Stomach (tissue), 9 donors: ENCODE data around the gene PGA4. TPM values are rescaled to one million over a fixed set of nuclear protein-coding genes. Genes with fewer than 3 reads are reported as not detected.
"Not testable (repeated sequence)": the region's sequence is repeated elsewhere in the genome, so short reads cannot be mapped to it uniquely, and the experiment has no call there.

Experiments
- DNase-seq, 2 donors: peaks; one replicate each; pipeline versions ENCODE4 v3.0.0 to v3.0.0-alpha.2; 2013 to 2019
- H3K27ac ChIP-seq, 5 donors: fragments of 200-600 bp in 4 of 5; sonication (generic) in 4 of 5; one replicate each; pipeline ENCODE4 v1.5.1; 2013 to 2019; ENCODE audit warnings: mild to moderate bottlenecking in 1 of 5, moderate library complexity in 1 of 5
- H3K27me3 ChIP-seq, 3 donors: fragments of 200-600 bp; sonication (generic); one replicate each; pipeline ENCODE4 v1.5.1; 2017 to 2019; ENCODE audit warnings: mixed run types in 1 of 3
- H3K36me3 ChIP-seq, 4 donors: fragments of 200-600 bp; sonication (generic); 1 replicate in 3 of 4; 2 replicates in 1 of 4; pipeline ENCODE4 v1.5.1; 2016 to 2019
- H3K4me1 ChIP-seq, 4 donors: fragments of 200-600 bp; sonication (generic); one replicate each; pipeline ENCODE4 v1.5.1; 2016 to 2019
- H3K4me3 ChIP-seq, 4 donors: fragments of 200-600 bp; sonication (generic) in 3 of 4; one replicate each; pipeline ENCODE4 v1.5.1; 2016 to 2019; ENCODE audit warnings: mild to moderate bottlenecking in 1 of 4
- H3K9me3 ChIP-seq, 4 donors: fragments of 200-600 bp; sonication (generic); one replicate each; pipeline ENCODE4 v1.5.1; 2016 to 2019
- CTCF ChIP-seq, 7 experiments: fragments of 450-650 bp in 4 of 7; fragments of 200-600 bp in 3 of 7; sonication (generic) in 3 of 7; IDR thresholded peaks; one replicate each; pipeline ENCODE4 v1.5.1; 2016 to 2019; ENCODE audit warnings: antibody characterized with exemption in 7 of 7, control low read depth in 2 of 7, mild to moderate bottlenecking in 1 of 7
- EP300 ChIP-seq: sonication (generic); formaldehyde crosslinking; IDR thresholded peaks from one replicate; pipeline ENCODE4 v1.6.1; 2017; ENCODE audit warnings: antibody characterized with exemption
- POLR2A ChIP-seq, 4 donors: fragments of 450-650 bp; IDR thresholded peaks; one replicate each; pipeline ENCODE4 v1.6.1; 2016; ENCODE audit warnings: antibody characterized with exemption in 4 of 4, control low read depth in 2 of 4, mild to moderate bottlenecking in 1 of 4, moderate library complexity in 1 of 4
- POLR2AphosphoS5 ChIP-seq, 3 donors: sonication (generic); formaldehyde crosslinking; IDR thresholded peaks; one replicate each; pipeline ENCODE4 v1.6.1; 2016; ENCODE audit warnings: antibody characterized with exemption in 3 of 3
- WGBS, 5 donors: extraction: QIAGEN DNeasy Blood & Tissue Kit in 3 of 5; methylation state at CpG; one replicate each; pipeline versions ENCODE4 v1.1.5 to v1.1.7; 2013 to 2018; 5-methylcytosine and 5-hydroxymethylcytosine counted together
- intact Hi-C: fragments of 100-400 bp; cut with DNase I; formaldehyde crosslinking; loops from one replicate; pipeline ENCODE4 v1.15.1; 2023; ENCODE audit warnings: low total_unique reads
- polyA plus RNA-seq, 3 donors: library from polyadenylated mRNA; stranded (reverse); fragments of 200-250 nt; gene quantifications; one replicate each; pipeline ENCODE4 v1.2.3, GENCODE V29; 2013
- total RNA-seq, 5 donors: library from RNA; depleted of rRNA; stranded (reverse); fragments of >200 nt; gene quantifications; one replicate each; pipeline versions ENCODE4 v1.1.0 to v1.2.3, GENCODE V29; 2014 to 2016
- donor health status: healthy with polysubstance abuse.
- donor health status: Bipolar disorder and iron deficiency.
- donor health status: healthy.

The PGA4 gene
- total and polyA plus RNA-seq, 8 donors: 386 to 107,207 (median 16,893) TPM

- H3K4me3 ChIP-seq: peak overlapping the region in 1 of 4 donors; percentile 18
- H3K36me3 ChIP-seq: no peaks in the 10 kb centered on the region
- DNase-seq: peak; percentile 52 to 94
- WGBS, 5 donors: 28 to 53% (median 38%) methylated on average over 4 to 6 of the region's 6 CpGs
- intact Hi-C loops: no loop called here
- H3K27me3 ChIP-seq: no peaks in the 10 kb centered on the region
- TF ChIP-seq CTCF (IDR thresholded peaks at IDR 0.05): peak in 2 of 7 experiments; percentile 16 to 30
- TF ChIP-seq POLR2AphosphoS5 (IDR thresholded peaks at IDR 0.05): peak in 2 of 3 donors; percentile 90 to 93
- no peak for TF ChIP-seq POLR2A (IDR thresholded peaks at IDR 0.05)
- TF ChIP-seq EP300: no peak
- peaks cover 16 to 47% (median 34%) of the 10 kb centered on the region in 4 donors for H3K4me1 ChIP-seq
- H3K27ac ChIP-seq: peak overlapping the region; percentile 65 to 90 (median 82)
- H3K9me3 ChIP-seq: no peaks in the 10 kb centered on the region
These were observed 47.9 kb upstream of the PGA4 start for GRCh38 chr11:61174273-61174672.

GRCh38 chr11:61174949-61175348, 47.2 kb upstream of the PGA4 start:
- Histone ChIP-seq H3K4me1 (peaks cover 16 to 47% (median 34%) of the 10 kb centered on the region in 4 donors), H3K36me3 (no peaks in the 10 kb centered on the region), H3K27ac (peak overlapping the region; percentile 65 to 90 (median 80)), H3K4me3 (peak overlapping the region in 1 of 4 donors; percentile 34), H3K9me3 (no peaks in the 10 kb centered on the region), H3K27me3 (no peaks in the 10 kb centered on the region)
- no peak for TF ChIP-seq POLR2A (IDR thresholded peaks at IDR 0.05)
- TF ChIP-seq POLR2AphosphoS5 (IDR thresholded peaks at IDR 0.05): peak in 2 of 3 donors; percentile 69 to 74
- intact Hi-C loops: no loop called here
- 28 to 53% (median 34%) methylated on average over 6 of the region's 6 CpGs for WGBS, 5 donors
- peak in 1 of 2 donors; percentile 88 for DNase-seq

GRCh38 chr11:61176446-61176845, 45.7 kb upstream of the PGA4 start:
- no peak for TF ChIP-seq EP300
- TF ChIP-seq CTCF (IDR thresholded peaks at IDR 0.05): no peak
- TF ChIP-seq POLR2A (IDR thresholded peaks at IDR 0.05): no peak
- no peak for TF ChIP-seq POLR2AphosphoS5 (IDR thresholded peaks at IDR 0.05)
- intact Hi-C loops: no loop called here
- 75 to 85% (median 81%) methylated on average over 6 of the region's 6 CpGs for WGBS, 5 donors

GRCh38 chr11:61180205-61180604, 41.9 kb upstream of the PGA4 start:
- H3K36me3 ChIP-seq, H3K4me3 ChIP-seq, intact Hi-C loops, H3K27ac ChIP-seq, H3K27me3 ChIP-seq, DNase-seq, H3K9me3 ChIP-seq: not testable (repeated sequence)
- 90 to 99% (median 98%) methylated on average over 6 of the region's 6 CpGs for WGBS, 5 donors
- H3K4me1 ChIP-seq: peaks cover 2 to 16% (median 5%) of the 10 kb centered on the region in 4 donors

More at GRCh38 chr11:61176446-61176845, 45.7 kb upstream of the PGA4 start:
- peaks cover 16 to 45% (median 32%) of the 10 kb centered on the region in 4 donors for H3K4me1 ChIP-seq
- peak overlapping the region in 3 of 5 donors; percentile 80 to 90 (median 82) for H3K27ac ChIP-seq
- DNase-seq: no peak
- peak overlapping the region in 2 of 4 donors; percentile 2 to 34 for H3K4me3 ChIP-seq
- H3K9me3 ChIP-seq: no peaks in the 10 kb centered on the region
- H3K36me3 ChIP-seq: no peaks in the 10 kb centered on the region
- H3K27me3 ChIP-seq: no peaks in the 10 kb centered on the region

- Histone ChIP-seq H3K4me3 (no peak overlapping the region), H3K9me3 (no peaks in the 10 kb centered on the region), H3K36me3 (no peaks in the 10 kb centered on the region), H3K27ac (no peak overlapping the region), H3K4me1 (peaks cover 0 to 4% (median 0%) of the 10 kb centered on the region in 4 donors), H3K27me3 (no peaks in the 10 kb centered on the region)
- TF ChIP-seq POLR2AphosphoS5 (IDR thresholded peaks at IDR 0.05) (no peak), CTCF (IDR thresholded peaks at IDR 0.05) (no peak), EP300 (no peak), POLR2A (IDR thresholded peaks at IDR 0.05) (no peak)
- WGBS, 5 donors: 92 to 98% (median 95%) methylated on average over 4 of the region's 4 CpGs
- no peak for DNase-seq
- intact Hi-C loops: no loop called here
These were observed 40.7 kb upstream of the PGA4 start for GRCh38 chr11:61181489-61181888.
